Uterus (tissue), 2 donors: ENCODE measurements around the gene NCAPD2.

Experiments
- CTCF ChIP-seq, 4 experiments: fragments of 200-600 bp in 2 of 4; fragments of 450-650 bp in 2 of 4; sonication (generic) in 2 of 4; IDR thresholded peaks; one replicate each; pipeline ENCODE4 v1.5.1; 2016 to 2019; ENCODE audit warnings: antibody characterized with exemption in 4 of 4, mild to moderate bottlenecking in 2 of 4, moderate library complexity in 1 of 4
- POLR2A ChIP-seq, 2 donors: fragments of 450-650 bp; IDR thresholded peaks; one replicate each; pipeline ENCODE4 v1.6.1; 2016; ENCODE audit warnings: antibody characterized with exemption in 2 of 2, mild to moderate bottlenecking in 1 of 2, moderate library complexity in 1 of 2

- TF ChIP-seq CTCF (IDR thresholded peaks at IDR 0.05) (no peak), POLR2A (IDR thresholded peaks at IDR 0.05) (no peak)
Measured at GRCh38 chr12:6494968-6495367, 1.1 kb downstream of the NCAPD2 start.
